GM18951 (cell line): ENCODE measurements around the gene FBRSL1.
"Not testable (repeated sequence)": the region's sequence is repeated elsewhere in the genome, so short reads cannot be mapped to it uniquely, and the experiment has no call there.

ENCODE experiments used
- POLR2A ChIP-seq: IDR thresholded peaks from 4 replicates; pipeline ENCODE4 v1.6.1; 2011; ENCODE audit warnings: mild to moderate bottlenecking; ENCODE audit not compliant: insufficient read length, insufficient read depth; ENCODE audit errors: extremely low read depth
- in situ Hi-C: fragments of 300-500 bp; cut with MboI; formaldehyde crosslinking; loops from one replicate; pipeline ENCODE4 v1.12.0; 2022; ENCODE audit warnings: low sequenced_read_pairs, mixed read lengths, inconsistent platforms; ENCODE audit not compliant: unreplicated experiment

Gene FBRSL1

DNA sequence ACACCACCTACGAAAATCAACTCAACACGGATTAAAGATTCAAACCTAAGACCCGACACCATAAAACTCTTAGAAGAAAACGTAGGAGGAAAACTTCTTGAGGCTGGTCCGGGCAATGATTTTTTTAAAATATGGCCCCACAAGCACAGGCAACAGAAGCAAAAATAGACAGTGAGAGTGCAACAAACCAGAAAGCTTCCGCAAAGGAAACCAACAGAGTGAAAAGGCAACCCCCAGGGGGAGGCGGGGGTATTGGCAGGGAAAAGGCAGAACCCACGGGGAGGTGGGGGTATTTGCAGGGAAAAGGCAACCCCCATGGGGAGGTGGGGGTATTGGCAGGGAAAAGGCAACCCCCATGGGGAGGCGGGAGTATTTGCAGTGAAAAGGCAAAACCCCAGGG, 20.5 kb upstream of the FBRSL1 start:
- no peak for TF ChIP-seq POLR2A
- in situ Hi-C loops = no loop called here

- no peak for TF ChIP-seq POLR2A
- in situ Hi-C loops = no loop called here
Observed at GRCh38 chr12:132470397-132470796, 19.6 kb upstream of the FBRSL1 start.

- TF ChIP-seq POLR2A = no peak
- in situ Hi-C loops = no loop called here
Observed at GRCh38 chr12:132471011-132471857, 18.7 kb upstream of the FBRSL1 start.

DNA sequence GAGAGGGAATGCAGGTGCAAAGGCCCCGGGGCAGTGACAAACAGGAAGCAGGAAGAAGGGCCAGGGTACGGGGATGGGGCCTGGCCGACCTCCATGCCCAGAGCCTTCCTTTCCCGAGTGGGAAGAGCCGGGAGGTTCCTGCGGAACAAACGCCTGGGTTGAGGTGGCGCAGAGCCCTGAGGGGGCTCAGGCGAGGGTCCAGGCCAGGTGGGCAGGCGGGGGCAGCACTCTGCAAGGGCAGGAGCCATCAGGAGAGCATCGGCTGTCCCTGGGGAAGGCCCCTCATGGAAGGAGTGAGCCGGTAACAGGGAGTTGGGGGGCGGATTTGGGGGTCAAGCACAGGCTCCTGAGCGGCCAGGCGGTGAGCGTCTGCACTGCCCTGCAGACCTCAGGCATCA, 18.1 kb upstream of the FBRSL1 start:
- TF ChIP-seq POLR2A = no peak
- in situ Hi-C loops = no loop called here

- in situ Hi-C loops = no loop called here
- TF ChIP-seq POLR2A = no peak
Observed at GRCh38 chr12:132472386-132472785, 17.6 kb upstream of the FBRSL1 start.

GRCh38 chr12:132474237-132474741, 15.7 kb upstream of the FBRSL1 start:
- no peak for TF ChIP-seq POLR2A
- in situ Hi-C loops = no loop called here

GRCh38 chr12:132474799-132475303, 15.1 kb upstream of the FBRSL1 start:
- in situ Hi-C loops = not testable (repeated sequence)

DNA sequence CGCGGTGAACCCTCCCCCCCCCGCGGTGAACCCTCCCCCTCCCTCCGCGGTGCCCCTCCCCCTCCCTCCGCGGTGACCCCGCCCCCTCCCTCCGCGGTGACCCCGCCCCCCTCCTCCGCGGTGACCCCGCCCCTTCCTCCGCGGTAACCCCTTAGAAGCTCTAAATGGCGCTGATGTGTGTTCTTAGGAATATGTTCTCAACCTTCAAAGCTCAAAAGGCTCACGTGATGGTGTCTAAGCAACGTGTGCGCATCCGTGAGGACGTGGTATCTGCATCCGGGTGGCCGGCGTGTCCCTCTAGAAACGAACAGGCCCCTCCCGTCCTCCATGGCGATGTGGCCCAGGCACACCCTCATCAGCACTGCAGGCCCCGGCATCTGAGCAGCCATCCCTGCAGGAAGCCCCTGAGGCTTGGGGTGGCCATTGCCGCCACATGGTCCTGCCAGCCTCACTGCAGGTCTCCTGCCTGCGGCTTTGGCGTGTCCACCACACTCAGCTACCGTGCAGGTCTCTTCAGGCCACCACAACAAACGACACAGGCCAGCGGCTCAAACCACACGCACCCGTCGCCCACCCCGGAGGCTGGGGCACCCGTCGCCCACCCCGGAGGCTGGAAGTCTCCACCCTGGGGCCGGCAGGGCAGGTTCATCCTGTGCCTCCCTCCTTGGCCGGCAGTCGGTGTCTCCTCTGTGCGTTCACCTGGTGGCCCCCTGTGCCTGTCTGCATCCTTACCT, 14.5 kb upstream of the FBRSL1 start:
- in situ Hi-C loops = no loop called here
- no peak for TF ChIP-seq POLR2A

DNA sequence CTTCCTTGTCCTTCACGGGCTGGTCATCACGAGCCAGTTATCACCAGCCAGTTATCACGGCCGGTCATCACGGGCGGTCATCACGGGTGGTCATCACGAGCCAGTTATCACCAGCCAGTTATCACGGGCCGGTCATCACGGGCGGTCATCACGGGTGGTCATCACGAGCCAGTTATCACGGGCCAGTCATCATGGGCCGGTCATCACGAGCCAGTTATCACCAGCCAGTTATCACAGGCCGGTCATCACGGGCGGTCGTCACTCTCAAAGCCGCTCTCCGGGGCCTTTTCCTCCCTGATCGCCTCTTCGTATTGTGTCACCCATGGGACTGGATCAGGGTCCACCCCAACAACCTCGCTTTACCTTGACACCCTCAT, 13.9 kb upstream of the FBRSL1 start:
- TF ChIP-seq POLR2A = no peak

DNA sequence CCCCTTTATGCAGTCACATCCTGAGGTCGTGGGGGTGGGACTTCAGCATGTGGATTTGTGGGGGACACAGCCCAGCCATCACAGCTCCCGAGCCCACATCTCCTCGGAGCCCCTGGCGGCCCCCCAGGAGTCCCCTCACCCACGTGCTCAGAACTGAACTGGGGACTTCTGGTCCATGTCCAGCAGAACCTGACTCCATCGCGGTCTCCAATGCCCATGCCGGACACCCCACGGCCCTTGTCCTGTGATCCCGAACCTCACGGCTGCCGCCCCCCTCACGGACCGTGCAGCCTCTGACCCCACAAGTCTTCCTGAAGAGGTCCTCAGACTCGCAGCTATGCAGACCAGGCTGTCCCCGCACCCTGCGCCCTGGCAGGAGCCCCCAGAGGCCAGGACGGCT, 13.5 kb upstream of the FBRSL1 start:
- no peak for TF ChIP-seq POLR2A
- in situ Hi-C loops = no loop called here

More for the DNA sequence above, 13.9 kb upstream of the FBRSL1 start:
- in situ Hi-C loops = no loop called here

- TF ChIP-seq POLR2A = no peak
- in situ Hi-C loops = no loop called here
Observed at GRCh38 chr12:132477017-132477702, 12.8 kb upstream of the FBRSL1 start.

GRCh38 chr12:132477703-132478432, 12.1 kb upstream of the FBRSL1 start:
- in situ Hi-C loops = no loop called here
- TF ChIP-seq POLR2A = no peak

DNA sequence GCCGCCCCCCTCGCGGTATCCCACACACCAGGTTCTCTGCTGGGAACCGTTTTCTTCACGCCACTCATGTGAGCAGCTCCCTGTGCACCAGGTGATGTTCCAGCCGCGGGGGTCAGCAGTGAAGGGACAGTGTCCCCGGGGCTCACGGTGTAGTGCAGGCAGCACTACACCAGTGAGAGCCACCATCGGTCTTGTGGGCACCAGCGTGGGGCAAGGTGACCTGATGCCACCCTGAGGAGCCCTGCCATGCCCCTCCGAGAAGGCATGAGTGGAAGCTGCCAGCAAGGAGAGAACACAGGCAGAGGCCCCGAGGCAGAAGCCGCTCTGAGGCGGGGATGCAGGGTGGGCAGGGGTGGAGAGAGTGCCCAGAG, 11.5 kb upstream of the FBRSL1 start:
- TF ChIP-seq POLR2A = no peak
- in situ Hi-C loops = no loop called here
